Prostate gland (tissue), 2 donors: ENCODE results near the gene KIF5A. TPM values are rescaled to one million over a fixed set of nuclear protein-coding genes. Genes with fewer than 3 reads are reported as not detected.

Source experiments
- DNase-seq: peaks from one replicate; pipeline ENCODE4 v3.0.0-alpha.2; 2019; ENCODE audit warnings: low spot score
- H3K27ac ChIP-seq, 2 donors: fragments of 200-600 bp; sonication (generic); 2 replicates each; pipeline ENCODE4 v1.5.1; 2017 to 2019
- H3K27me3 ChIP-seq: fragments of 200-600 bp; sonication (generic); replicated peaks from 2 replicates; pipeline ENCODE4 v1.5.1; 2019; ENCODE audit not compliant: insufficient read depth
- H3K36me3 ChIP-seq, 2 donors: fragments of 200-600 bp; sonication (generic); 1 replicate in 1 of 2; 2 replicates in 1 of 2; pipeline versions ENCODE4 v1.5.1 to v1.8.1; 2017 to 2019
- H3K4me1 ChIP-seq: fragments of 200-600 bp; sonication (generic); replicated peaks from 2 replicates; pipeline ENCODE4 v1.5.1; 2019
- H3K4me3 ChIP-seq, 2 donors: fragments of 200-600 bp; sonication (generic); 2 replicates each; pipeline ENCODE4 v1.5.1; 2017 to 2019
- H3K9me3 ChIP-seq: fragments of 200-600 bp; sonication (generic); 2 replicates; pipeline ENCODE4 v1.5.1; 2017
- POLR2A ChIP-seq: fragments of 450-650 bp; IDR thresholded peaks from one replicate; pipeline ENCODE4 v1.6.1; 2016; ENCODE audit warnings: antibody characterized with exemption, mild to moderate bottlenecking
- POLR2AphosphoS5 ChIP-seq: sonication (generic); formaldehyde crosslinking; IDR thresholded peaks from one replicate; pipeline ENCODE4 v1.6.1; 2017; ENCODE audit warnings: antibody characterized with exemption
- WGBS: methylation state at CpG from one replicate; pipeline ENCODE4 v1.1.5; 2018; 5-methylcytosine and 5-hydroxymethylcytosine counted together
- intact Hi-C: fragments of 100-400 bp; cut with DNase I; formaldehyde crosslinking; loops from one replicate; pipeline ENCODE4 v1.14.2; 2022
- total RNA-seq, 2 donors: library from RNA; depleted of rRNA; stranded (reverse); fragments of >200 nt; gene quantifications; one replicate each; pipeline ENCODE4 v1.1.0, GENCODE V29; 2016
- TF ChIP-seq, protein P1 (sequence below), 4 experiments: fragments of 200-600 bp in 2 of 4; fragments of 450-650 bp in 2 of 4; sonication (generic) in 2 of 4; IDR thresholded peaks; 1 replicate in 3 of 4; 2 replicates in 1 of 4; pipeline ENCODE4 v1.5.1; 2016 to 2019; ENCODE audit warnings: antibody characterized with exemption in 4 of 4, mild to moderate bottlenecking in 2 of 4, moderate library complexity in 2 of 4

Gene KIF5A
- total RNA-seq, 2 donors from 2014 or later, result 0.50 to 3.7 TPM

DNA sequence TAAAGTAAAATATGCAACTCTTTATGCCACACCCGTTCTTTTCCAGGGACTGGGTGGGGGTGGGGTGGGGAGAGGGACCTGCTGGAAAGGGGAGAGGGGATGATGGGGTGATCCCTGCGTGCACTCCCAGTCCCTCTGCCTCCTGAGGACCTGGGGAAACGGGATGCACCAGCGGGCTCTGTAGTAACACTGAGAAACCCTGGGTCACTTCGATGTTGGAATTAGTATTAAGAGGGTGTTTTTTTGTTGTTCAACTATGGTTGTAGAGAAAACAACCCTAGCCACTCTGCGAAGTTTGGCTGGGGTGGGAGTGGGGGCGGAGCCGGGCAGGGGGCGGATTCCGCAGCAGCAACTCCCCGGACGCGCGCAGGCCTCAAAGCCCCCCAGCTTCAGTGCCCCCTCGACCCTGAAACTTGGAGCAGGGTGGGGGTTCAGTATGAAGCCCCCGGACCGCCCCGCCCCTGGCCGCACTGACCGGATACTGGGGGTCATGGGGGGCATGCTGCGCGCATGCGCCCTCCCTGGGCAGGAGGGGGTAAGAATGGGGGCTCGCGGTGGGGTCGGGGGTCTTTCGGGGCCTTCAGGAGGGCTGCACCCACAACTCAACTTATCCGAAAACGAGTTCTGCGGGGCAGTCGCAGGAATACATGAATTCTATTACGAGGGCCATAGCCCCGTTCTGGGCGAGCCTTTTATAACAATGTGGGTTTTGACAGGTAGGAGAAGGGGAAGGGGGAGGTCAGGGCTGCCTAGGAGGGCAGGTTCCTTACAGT, 60.1 kb downstream of the KIF5A start:
- intact Hi-C loops, result loop anchor here (5.0 kb wide), 1 partner anchor 88 kb away; the partner anchor contains the start of genes DDIT3 and MBD6
- no peaks in the 10 kb centered on the region for H3K27me3 ChIP-seq
- TF ChIP-seq POLR2AphosphoS5 (no peak), POLR2A (no peak)
- TF ChIP-seq, protein P1, sequence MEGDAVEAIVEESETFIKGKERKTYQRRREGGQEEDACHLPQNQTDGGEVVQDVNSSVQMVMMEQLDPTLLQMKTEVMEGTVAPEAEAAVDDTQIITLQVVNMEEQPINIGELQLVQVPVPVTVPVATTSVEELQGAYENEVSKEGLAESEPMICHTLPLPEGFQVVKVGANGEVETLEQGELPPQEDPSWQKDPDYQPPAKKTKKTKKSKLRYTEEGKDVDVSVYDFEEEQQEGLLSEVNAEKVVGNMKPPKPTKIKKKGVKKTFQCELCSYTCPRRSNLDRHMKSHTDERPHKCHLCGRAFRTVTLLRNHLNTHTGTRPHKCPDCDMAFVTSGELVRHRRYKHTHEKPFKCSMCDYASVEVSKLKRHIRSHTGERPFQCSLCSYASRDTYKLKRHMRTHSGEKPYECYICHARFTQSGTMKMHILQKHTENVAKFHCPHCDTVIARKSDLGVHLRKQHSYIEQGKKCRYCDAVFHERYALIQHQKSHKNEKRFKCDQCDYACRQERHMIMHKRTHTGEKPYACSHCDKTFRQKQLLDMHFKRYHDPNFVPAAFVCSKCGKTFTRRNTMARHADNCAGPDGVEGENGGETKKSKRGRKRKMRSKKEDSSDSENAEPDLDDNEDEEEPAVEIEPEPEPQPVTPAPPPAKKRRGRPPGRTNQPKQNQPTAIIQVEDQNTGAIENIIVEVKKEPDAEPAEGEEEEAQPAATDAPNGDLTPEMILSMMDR (IDR thresholded peaks at IDR 0.05), result no peak
- peak overlapping the region; percentile 63 to 74 for H3K4me3 ChIP-seq
- H3K36me3 ChIP-seq, result no peaks in the 10 kb centered on the region
- no peaks in the 10 kb centered on the region for H3K9me3 ChIP-seq
- DNase-seq, result no peak
- WGBS, result 37% methylated on average over 23 of the region's 34 CpGs
- peak overlapping the region; percentile 79 to 82 for H3K27ac ChIP-seq
- H3K4me1 ChIP-seq, result no peaks in the 10 kb centered on the region

DNA sequence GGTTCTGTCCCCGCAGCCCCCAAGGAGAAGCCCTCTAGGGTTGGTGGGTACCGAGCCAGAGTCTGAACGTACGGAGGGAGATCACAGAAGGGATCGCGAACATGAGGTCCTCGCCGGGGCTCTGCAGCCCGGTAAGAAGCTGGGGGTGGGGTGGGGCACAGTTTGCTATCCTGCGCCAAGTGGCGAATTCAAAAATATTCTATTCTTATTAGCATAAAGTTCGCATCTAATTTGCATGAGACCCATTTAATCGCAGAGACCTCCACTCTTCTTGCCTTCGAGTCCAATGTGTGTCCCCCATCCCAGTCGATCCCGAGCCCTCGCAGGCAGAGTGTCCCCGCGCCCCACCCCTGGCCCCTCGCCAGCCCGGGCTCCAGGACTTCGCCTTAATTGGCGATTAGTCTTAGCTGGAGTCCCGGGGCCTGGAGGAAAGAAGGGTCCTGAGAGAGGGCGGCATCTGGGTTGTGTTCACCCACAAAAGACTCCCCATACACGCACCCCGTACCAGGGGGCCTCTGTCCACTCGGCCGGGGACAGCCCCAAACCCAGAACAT, 60.8 kb downstream of the KIF5A start:
- H3K27me3 ChIP-seq, result no peaks in the 10 kb centered on the region
- DNase-seq, result no peak
- peak overlapping the region; percentile 79 to 82 for H3K27ac ChIP-seq
- 11% methylated on average over 28 of the region's 29 CpGs for WGBS
- H3K4me3 ChIP-seq, result peak overlapping the region; percentile 63 to 74
- no peaks in the 10 kb centered on the region for H3K9me3 ChIP-seq
- H3K4me1 ChIP-seq, result no peaks in the 10 kb centered on the region
- H3K36me3 ChIP-seq, result peaks cover 0 to 5% of the 10 kb centered on the region in 2 donors
- intact Hi-C loops, result no loop called here
- TF ChIP-seq, protein P1 (IDR thresholded peaks at IDR 0.05), result no peak
- TF ChIP-seq POLR2AphosphoS5 (no peak), POLR2A (no peak)

DNA sequence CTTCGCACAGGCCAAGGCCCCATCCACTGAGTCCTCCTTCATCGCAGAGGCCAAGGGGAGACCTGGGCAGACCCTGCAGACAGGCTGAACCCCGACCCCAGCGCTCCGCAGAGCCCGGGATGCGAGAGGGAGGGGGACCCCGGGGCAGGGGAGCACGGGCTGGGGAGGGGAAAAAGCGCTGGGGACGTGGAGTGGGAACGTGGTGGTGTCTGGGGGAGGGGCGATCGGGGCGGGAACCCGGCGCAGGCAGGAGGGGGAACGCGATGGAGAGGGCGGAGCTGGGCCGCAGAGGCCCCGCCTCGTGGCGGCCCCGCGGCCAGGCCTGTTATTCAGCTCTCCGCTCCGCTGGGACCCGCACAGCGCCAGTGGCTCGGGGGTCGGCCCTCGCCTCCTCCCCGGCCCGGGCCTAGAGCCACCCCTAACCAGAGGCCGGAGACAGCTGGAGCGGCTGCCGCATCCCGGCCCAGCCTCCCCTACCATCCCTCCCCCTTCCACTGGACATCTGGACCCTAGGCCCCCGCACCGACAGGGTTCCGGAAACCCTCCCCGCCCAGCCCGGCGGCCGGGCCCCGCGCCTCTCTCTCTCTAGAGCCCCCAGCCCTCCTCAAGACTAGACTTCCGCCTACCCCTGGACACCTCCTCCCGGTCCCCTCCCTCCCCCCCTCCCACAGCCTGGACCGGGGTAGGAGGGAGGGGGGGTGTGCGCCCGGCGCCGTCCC, 61.4 kb downstream of the KIF5A start, which contains the start of gene ARHGEF25:
ARHGEF25 (plus strand) TSS at position 328 of the 719 bp plus-strand sequence. CDS start 460 bp downstream, outside the sequence.
- Histone ChIP-seq H3K27me3 (no peaks in the 10 kb centered on the region), H3K4me1 (no peaks in the 10 kb centered on the region), H3K27ac (peak within 1 kb of the TSS; percentile 79 to 82), H3K36me3 (peaks cover 0 to 6% of the 10 kb centered on the region in 2 donors), H3K9me3 (no peaks in the 10 kb centered on the region), H3K4me3 (peak within 1 kb of the TSS; percentile 63 to 74)
- peak; percentile 46 for DNase-seq
- WGBS, result 1% methylated on average over 49 of the region's 55 CpGs
- TF ChIP-seq POLR2A (peak; percentile 34), POLR2AphosphoS5 (peak; percentile 8)
- TF ChIP-seq, protein P1 (IDR thresholded peaks at IDR 0.05), result no peak
- intact Hi-C loops, result no loop called here

DNA sequence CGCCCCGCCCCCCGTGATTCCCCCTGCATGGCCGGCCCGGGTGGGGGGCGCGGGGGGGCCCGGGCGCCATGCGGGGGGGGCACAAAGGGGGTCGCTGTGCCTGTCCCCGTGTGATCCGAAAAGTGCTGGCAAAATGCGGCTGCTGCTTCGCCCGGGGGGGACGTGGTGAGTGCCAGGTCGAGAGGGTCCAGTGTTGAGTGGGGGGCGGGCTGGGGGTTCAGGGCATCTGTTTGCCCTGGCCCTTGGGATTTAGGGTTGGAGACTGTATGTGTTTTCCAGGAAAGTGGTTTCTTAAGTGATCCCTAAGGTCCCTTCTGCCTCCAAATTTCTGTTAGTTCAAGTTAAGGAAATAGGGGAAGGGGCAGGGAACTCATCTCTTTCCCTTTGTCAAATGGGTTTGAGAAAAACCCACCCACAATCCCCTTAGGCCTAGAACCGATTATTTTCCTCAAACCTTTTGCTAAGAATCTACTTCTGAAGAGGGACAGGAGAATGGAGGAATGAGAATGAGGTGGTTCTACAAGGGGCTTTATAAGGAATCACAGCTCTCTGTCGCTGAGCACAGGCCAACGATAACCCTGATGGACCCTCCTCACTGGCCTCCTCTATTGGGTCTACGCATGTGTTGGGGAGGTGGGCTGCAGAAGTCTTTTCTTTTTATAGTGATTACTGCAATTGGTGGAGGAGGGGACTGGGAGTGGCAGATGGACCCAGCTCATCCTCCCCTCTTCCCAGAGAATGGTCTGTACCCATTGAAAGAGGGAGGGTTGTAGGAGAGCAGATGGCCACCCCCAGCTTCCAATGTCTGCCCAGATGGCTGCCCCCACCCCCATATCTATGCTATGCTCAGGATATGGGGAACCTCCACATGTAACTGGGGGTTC, 62.2 kb downstream of the KIF5A start:
- Histone ChIP-seq H3K9me3 (no peaks in the 10 kb centered on the region), H3K4me1 (no peaks in the 10 kb centered on the region), H3K4me3 (peak overlapping the region; percentile 63 to 74), H3K36me3 (peaks cover 0 to 6% of the 10 kb centered on the region in 2 donors), H3K27ac (peak overlapping the region; percentile 79 to 82), H3K27me3 (no peaks in the 10 kb centered on the region)
- TF ChIP-seq POLR2AphosphoS5 (no peak), POLR2A (no peak)
- TF ChIP-seq, protein P1 (IDR thresholded peaks at IDR 0.05), result no peak
- no peak for DNase-seq
- 11% methylated on average over 20 of the region's 23 CpGs for WGBS
- intact Hi-C loops, result no loop called here
